H1 (cell line): Measurements from ENCODE around the gene IL36RN. TPM values are rescaled to one million over a fixed set of nuclear protein-coding genes. Genes with fewer than 3 reads are reported as not detected.

Source experiments
- CHD7 ChIP-seq: fragments of 300-600 bp; sonication (generic); IDR thresholded peaks from 2 replicates; pipeline ENCODE4 v1.7.1; 2012; ENCODE audit warnings: low read length, moderate library complexity, mild to moderate bottlenecking, inconsistent platforms; ENCODE audit not compliant: insufficient replicate concordance
- FOSL1 ChIP-seq: IDR thresholded peaks from 2 replicates; pipeline ENCODE4 v1.6.1; 2011; ENCODE audit warnings: mild to moderate bottlenecking, low read depth, low read length, moderate library complexity; ENCODE audit not compliant: insufficient read depth
- GABPA ChIP-seq: IDR thresholded peaks from 2 replicates; pipeline ENCODE4 v1.6.1; 2011; ENCODE audit warnings: mild to moderate bottlenecking, low read length, moderate library complexity, borderline replicate concordance; ENCODE audit not compliant: insufficient read depth
- HDAC6 ChIP-seq: IDR thresholded peaks from one replicate; pipeline ENCODE4 v1.7.1; 2012; ENCODE audit warnings: low read depth, mild to moderate bottlenecking, inconsistent platforms, low read length, moderate library complexity
- KDM4A ChIP-seq: IDR thresholded peaks from one replicate; pipeline ENCODE4 v1.7.1; 2012; ENCODE audit warnings: low read depth, mild to moderate bottlenecking, moderate library complexity, low read length, inconsistent platforms; ENCODE audit not compliant: severe bottlenecking
- POU5F1 ChIP-seq: IDR thresholded peaks from 2 replicates; pipeline ENCODE4 v1.6.1; 2011; ENCODE audit warnings: low read depth, mild to moderate bottlenecking, low read length, moderate library complexity
- RAD21 ChIP-seq, 2 experiments: IDR thresholded peaks in 1 of 2; conservative IDR thresholded peaks in 1 of 2; 2 replicates each; pipeline ENCODE4 v1.6.1; 2011; ENCODE audit warnings: low read depth in 2 of 2, low read length in 2 of 2, improper control_type of control experiment in 1 of 2, inconsistent platforms in 1 of 2, mild to moderate bottlenecking in 1 of 2, moderate library complexity in 1 of 2
- SP1 ChIP-seq: IDR thresholded peaks from 2 replicates; pipeline ENCODE4 v1.6.1; 2011; ENCODE audit warnings: low read depth, low read length
- SP2 ChIP-seq: IDR thresholded peaks from 2 replicates; pipeline ENCODE4 v1.6.1; 2012; ENCODE audit warnings: mild to moderate bottlenecking, low read length, inconsistent platforms
- TBP ChIP-seq: IDR thresholded peaks from 2 replicates; pipeline ENCODE4 v1.6.1; 2011; ENCODE audit warnings: low read depth, low read length, improper control_type of control experiment
- TCF12 ChIP-seq: IDR thresholded peaks from 2 replicates; pipeline ENCODE4 v1.6.1; 2011; ENCODE audit warnings: low read depth, mild to moderate bottlenecking, low read length
- polyA plus RNA-seq, 7 experiments: library from polyadenylated mRNA; depleted of rRNA in 3 of 7; stranded (reverse) in 5 of 7; unstranded in 2 of 7; fragments of >200 nt in 5 of 7; fragments of 200-250 nt in 2 of 7; gene quantifications; 1 replicate in 5 of 7; 2 replicates in 1 of 7; 4 replicates in 1 of 7; pipeline versions ENCODE4 v1.2.1 to v1.2.3, GENCODE V29; 2011 to 2013; ENCODE audit warnings: missing spikeins in 2 of 7, mixed read lengths in 2 of 7
- total RNA-seq: library from RNA; stranded (reverse); fragmentation: NEBNext Ultra II Directional; extraction: Animal tissue kit (Norgen Biotek cat#: 25700); gene quantifications from 2 replicates; pipeline ENCODE4 v1.2.1, GENCODE V29; 2021

IL36RN gene
- total and polyA plus RNA-seq, 2 of the 8 experiments (the other 6 are each of a cell fraction or from before 2014, with no cell fraction given) = not detected

- TF ChIP-seq CHD7 (no peak), KDM4A (no peak), POU5F1 (no peak), SP2 (no peak), RAD21 (IDR thresholded peaks at IDR 0.05 in 1 of 2, conservative IDR thresholded peaks at IDR 0.05 in 1 of 2; ENCODE audit: low read depth in 2 of 2, low read length in 2 of 2) (no peak), FOSL1 (no peak), TBP (no peak), HDAC6 (no peak), SP1 (no peak), TCF12 (no peak), GABPA (no peak)
Measured at GRCh38 chr2:113083296-113083695, 24.3 kb downstream of the IL36RN start (continued).
